Measurements from ENCODE around the gene GSTM1.

DNA sequence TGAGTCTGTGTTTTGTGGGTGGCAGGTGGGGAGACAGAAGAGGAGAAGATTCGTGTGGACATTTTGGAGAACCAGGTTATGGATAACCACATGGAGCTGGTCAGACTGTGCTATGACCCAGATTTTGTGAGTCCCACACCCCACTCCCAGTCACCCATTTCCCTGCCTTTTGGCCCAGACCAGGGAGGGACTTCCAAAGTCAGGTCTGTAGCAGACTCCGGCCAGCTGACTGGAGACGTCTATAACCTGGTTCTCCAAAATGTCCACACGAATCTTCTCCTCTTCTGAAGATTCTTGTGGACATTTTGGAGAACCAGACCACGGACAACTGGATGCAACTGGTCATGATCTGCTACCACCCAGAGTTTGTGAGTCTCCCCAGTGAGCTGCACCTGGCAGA lies 26.0 kb downstream of the GSTM1 start:
- TF ChIP-seq GATA3 (IDR thresholded peaks at IDR 0.05; ENCODE audit: low read depth, low read length) (no peak), GATA2 (IDR thresholded peaks at IDR 0.05; ENCODE audit: low read depth, low read length) (no peak)

All from SH-SY5Y (cell line).